HG02678 (cell line): ENCODE data around the gene MRNIP.

ENCODE experiments used
- ATAC-seq: cut with Tn5 transposase; IDR thresholded peaks from one replicate; pipeline ENCODE4 v1.9.1; 2021; ENCODE audit warnings: mild to moderate bottlenecking, moderate library complexity; ENCODE audit not compliant: unreplicated experiment

The MRNIP gene

DNA sequence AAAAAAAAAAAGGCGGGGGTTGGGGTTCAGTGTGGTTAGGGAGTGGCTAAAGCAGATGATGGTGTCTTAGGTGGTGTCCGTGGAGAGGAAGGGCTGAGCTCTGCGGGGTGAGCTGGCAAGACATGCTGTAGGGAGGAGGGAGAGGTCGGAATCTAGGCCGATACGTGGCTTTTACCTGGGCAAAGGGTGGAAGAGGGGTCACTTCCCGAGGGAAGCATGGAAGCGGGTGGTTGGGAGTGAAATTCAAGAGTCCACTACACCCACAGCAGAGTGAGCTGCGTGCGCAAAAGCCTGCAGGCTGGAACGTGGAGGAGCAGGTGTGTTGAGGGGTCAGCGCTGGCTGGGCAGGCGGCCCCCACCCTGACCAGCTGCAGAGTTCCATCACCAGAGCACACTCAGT, 31.3 kb upstream of the MRNIP start:
- no peak for ATAC-seq

DNA sequence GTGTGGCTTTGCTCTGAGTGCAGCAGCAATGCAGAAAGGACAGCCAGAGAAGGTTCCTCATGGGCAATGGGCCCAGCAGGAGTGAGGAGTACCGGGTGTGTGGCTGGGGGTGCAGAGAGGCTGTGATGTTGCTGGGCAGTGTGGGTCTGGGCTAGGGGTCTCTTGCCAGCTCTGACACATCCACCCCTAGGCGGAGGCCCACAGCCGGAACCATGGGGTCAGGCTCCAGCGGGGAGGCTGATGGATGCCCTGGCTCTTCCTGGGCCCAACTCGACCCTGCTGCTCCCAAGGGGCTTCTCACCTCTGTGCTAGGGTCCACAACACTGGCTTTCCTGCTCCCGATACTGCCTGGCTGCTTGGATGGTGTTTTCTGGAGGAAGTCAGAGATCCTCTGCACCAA, 29.2 kb upstream of the MRNIP start:
- ATAC-seq = no peak

DNA sequence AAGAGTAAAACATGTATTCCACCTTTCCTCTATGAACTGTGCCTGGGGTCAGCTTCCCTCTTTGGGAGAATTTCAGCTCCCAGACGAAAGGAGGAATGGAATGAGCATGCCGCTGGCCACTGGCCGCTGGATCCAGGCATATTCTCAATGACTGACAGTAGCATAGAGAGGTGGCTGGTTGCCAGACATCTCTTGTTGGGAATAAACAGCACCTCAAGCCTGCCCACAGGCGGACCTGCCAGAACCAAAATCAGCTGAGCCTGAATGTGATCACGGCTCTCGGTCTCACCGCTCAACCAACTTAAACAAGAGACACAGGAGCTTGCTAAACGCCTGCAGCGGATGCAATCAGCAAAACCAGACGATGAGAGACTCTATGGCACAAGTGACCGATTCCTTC, 28.5 kb upstream of the MRNIP start:
- no peak for ATAC-seq

DNA sequence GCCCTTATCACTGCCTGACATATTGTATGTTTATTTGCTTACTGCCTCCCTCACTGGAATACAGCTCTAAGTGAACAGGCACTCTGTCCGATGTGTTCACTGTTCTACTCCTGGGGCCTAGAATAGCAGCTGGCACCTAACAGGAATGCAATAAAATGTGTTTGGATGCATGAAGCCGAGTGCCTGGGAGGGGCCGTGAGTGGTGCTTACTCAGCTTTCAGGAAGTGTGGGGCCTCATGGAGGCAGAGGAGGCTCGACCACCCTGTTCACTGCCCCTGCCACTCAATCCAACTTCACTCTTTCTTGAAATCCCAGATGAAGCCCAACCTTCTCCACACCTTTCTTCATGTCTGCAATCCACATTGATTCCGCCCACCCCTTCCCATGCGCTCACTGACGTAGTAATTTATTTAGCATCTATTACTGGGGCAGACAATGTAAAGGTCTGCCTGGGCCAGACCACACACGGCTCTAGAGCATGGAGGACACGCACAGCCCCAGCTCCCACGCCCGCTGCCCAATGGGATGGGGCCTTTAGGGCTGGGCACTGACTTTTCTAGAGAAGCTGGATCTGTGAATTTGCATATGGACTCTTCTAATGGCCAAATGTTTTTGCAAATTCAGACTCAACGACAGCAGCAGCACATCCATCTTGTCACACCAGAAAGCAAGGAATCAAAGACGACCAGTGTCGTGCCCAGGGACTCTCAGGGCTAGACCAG, 27.7 kb upstream of the MRNIP start:
- ATAC-seq = no peak

DNA sequence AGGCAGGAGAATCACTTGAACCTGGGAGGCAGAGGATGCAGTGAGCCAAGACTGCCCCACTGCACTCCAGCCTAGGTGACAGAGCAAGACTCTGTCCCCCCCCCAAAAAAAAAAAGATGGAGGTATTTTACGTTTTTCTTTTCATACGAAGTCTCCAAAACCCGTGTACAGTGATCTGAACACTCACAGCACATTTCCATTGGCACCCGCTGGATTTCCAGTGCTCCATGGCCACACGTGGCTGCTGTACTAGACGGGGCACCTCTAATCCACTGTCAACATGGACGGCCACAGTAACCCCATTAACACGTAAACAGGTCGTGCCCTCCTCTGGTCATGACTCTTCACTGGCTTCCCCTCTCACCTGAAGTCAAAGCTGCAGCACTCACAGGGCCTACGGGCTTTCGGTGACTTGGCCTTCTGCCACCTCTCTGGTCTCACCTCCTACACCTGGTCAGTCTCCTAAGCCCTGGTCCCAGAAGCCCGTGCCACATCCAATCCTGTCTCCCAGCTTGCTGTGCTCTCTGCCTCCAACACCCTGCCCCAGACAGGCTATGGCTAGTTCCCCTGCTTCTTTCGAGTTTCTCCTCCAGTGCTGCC, 27.0 kb upstream of the MRNIP start:
- no peak for ATAC-seq

DNA sequence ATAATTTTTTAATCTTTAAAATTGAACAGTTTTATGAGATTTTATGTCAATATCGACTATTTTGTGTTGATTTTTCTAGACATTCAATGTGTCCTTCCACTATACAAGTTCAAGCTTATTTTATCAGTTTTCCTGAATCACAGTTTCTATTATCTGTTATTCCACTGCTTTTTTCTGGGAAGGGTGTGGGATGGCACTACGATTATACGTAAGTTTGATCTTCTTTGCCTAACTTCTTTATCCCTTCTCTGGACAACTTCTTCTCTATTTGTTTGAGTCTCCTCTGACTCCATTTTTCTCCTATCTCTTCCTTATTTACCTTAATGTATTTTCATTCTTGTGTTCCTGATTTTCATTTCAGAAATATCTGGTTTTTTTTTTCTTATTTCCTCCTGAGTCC, 24.5 kb upstream of the MRNIP start:
- no peak for ATAC-seq

DNA sequence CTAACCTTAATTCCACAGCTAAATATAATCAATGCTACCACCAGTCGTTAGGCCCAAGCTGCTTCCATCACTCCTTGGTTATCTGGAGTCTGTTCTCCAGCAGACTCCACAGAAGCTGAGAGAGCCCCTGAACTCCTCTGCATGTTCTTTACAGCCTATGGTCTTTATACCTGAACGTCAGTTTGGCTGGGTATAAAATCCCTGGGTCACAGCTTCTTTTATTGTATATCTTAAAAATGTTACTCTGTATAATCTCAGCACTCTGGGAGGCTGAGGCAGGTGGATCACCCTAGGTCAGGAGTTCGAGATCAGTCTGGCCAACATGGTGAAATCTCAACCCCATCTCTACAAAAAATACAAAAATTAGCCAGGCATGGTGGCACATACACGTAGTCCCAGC, 23.7 kb upstream of the MRNIP start:
- ATAC-seq = no peak

DNA sequence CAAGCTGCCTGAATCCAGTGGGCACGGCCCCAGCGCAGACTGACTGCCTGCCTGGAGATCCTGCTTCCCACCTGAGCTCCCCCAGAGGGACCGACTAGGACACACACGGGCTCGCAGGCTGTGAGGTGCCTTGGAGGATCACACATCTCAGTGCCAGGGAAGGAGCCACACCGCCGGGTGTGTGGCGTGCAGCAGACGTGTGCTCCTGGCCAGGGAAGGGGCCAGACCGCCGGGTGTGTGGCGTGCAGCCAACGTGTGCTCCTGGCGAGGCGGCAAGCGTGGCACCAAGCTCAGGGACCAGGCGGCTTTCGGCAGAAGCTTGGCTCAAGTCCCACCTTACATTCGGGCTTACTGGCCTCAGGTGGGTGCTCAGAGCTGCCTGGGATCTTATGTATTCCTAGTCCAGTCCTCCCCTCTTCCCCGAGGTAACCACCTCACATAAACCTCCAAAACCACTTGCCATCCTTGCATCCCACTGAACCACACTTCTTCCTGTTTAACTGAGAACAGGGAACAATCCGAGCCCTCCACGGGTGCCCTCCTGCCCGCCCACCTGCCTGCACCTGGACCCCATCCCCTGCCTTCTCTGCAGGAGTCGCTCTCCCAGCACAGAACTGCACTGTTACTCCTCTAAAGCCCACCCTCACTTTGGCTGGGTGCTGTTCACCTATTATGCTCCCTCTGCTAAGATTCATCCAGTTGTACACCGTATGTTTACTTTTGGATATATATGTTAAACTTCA, 22.4 kb upstream of the MRNIP start:
- ATAC-seq = no peak

DNA sequence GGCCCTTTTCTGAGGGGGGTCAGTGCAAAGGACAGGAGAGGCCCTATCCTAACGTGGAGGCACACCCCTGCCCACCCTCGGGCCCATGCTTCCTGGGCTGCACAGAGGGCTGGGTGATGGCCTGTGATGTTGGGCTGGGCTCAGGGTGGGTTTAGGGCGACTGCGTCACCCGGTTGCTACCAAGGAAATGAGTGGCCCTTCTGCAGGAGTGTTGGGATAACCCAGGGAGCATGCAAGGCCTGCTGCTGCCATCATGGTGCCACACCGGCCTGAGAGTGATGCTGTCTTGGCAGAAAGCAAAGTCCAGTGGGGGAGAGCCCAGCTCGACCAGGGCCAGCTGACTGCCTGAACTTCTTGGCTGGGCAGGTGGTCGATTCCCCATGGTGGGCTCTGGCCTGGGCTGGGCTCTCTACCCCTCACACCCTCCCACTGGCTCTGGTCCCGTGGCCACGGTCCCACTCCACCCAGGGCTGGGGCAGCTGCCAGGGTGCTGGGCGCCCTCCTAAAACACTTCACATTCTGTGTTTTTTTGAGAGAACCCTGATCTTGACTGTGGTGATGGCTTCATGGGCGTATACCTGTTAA, 21.5 kb upstream of the MRNIP start:
- no peak for ATAC-seq

DNA sequence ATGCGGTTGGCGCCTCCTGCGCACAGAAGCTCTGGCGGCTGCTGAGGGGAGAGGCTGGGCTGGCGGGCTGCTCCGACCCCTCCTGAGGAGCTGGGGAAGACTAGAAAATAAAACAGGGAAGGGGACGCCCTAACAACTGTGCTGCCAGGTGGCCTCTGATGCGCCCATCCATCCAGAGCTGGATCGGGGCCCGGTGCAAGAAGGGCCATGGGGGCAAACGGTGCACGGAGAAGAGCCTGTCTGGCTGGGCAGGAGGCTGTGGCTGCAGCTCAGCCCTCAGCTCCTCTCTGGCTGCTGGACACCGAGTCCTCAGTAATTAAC, 21.0 kb upstream of the MRNIP start:
- ATAC-seq = no peak

DNA sequence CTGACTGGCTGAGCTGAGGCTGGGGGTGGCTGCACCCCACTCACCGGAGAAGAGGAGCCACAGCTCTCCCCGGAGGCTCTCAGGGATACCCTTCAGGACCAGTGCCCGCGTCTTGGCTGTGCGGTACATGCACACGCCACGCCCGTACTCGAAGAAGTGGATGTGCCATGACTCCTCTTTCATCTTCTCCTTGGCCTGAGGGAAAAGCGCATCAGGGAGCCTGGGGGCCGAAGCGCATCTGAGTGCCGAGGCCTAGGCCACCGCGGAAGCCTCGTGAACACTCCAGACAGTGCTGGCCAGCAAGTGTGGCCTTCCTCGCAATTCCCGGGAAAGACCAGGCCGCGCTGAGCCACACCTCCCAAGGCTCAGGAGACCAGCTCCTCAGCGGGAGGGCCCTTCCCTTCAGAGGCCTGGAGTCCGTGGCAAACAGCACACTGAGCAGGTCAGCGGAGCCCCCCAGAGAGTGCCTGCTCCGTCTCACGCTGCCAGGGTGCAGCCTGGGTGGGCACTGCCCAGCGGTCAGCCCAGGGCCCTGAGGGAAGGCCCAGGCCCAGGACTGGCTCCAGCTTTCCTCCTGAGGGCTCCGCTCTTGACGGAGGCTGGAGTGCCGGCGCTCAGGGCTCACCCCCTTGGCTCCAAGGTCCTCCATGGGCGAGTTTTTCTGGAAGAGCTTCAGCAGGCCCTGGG, 20.5 kb upstream of the MRNIP start:
- no peak for ATAC-seq

DNA sequence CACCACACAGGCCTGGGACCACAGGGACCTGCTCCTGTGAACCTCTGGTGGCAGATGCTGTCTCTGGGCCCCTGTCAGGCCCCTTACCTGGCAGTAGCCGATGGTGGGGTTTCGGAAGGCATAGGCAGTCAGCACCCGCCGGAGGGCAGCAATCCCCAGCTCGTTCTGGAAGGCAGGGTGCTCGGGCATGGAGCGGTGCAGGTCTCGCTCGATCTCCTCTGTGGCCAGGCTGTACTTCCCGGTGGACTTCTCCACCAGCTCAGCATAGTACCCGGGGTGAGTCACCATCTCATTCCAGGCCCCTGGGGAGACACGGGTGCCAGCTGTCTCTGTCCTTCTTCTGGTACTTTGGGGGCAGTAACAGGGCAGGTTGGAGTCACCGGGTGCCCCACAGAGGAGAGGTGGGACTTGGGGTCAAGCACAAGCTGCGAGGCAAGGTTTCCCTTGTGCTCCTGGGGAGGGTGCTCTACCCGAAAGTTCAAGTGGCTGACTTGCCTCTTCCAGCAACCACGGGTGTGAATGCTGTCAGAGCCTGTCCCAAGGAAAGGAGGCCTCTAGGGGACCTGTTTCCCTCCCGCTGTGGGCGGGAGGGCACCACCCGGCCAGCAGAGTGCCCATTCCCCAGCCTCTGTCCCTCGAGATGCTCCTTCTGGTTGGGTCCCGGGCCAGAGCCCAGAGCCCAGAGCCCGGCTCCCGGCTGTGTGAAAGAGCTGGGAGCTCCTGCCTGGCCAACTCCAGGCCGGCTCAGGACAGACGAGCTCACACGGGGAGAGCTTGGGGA, 19.8 kb upstream of the MRNIP start:
- ATAC-seq = no peak

DNA sequence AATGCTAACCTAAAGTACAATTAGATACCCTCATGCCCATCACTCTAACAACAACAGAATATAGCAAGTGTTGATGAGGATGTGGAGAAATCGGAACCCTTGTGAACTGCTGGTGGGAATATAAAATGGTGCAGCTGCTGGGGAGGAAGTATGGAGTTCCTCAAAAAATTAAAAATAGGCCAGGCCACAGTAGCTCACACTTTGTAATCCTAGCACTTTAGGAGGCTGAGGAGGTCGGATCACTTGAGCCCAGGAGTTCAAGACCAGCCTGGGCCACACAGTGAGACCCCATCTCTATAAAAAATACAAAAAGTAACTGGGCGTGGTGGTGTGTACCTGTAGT, 18.0 kb upstream of the MRNIP start:
- no peak for ATAC-seq

DNA sequence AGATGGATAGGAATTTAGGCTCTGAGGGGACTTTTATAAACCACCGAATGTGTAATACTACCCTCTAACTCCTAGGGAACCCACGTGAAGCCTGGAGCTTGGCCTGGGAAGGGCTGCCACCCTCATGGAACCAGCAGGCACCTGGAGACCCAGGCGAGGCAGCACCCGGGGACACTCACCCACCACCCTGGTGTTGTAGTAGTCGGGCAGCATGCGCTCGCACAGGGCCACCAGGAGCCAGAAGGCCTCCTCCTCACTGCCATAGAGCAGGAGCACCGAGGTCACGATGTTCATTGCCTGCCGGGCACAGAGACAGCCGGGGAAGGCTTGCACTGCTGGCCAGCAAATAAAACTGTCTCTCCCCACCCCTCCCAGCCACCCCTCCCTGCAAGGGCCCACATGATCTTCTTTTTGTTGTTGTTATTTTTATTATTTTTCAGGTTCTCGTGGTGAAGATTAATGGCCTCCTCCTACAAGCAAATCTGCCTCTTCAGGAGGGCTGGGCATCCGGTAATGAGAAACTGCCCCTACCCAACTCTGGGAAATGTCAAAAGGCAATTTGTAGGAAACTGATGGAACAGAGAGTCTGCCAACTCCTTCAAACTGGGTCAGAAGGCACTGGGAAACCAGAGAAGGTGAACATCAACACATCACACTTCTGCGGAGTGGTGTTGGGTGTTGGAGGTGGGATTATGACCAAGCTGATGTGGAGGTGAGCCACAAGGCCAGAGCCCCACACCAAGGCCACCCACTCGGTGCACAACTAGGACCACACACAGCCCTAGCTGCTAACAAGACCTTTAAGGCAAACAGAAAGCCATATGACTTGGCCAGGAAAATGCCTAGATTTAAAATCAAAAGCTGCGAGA, 17.4 kb upstream of the MRNIP start:
- no peak for ATAC-seq

DNA sequence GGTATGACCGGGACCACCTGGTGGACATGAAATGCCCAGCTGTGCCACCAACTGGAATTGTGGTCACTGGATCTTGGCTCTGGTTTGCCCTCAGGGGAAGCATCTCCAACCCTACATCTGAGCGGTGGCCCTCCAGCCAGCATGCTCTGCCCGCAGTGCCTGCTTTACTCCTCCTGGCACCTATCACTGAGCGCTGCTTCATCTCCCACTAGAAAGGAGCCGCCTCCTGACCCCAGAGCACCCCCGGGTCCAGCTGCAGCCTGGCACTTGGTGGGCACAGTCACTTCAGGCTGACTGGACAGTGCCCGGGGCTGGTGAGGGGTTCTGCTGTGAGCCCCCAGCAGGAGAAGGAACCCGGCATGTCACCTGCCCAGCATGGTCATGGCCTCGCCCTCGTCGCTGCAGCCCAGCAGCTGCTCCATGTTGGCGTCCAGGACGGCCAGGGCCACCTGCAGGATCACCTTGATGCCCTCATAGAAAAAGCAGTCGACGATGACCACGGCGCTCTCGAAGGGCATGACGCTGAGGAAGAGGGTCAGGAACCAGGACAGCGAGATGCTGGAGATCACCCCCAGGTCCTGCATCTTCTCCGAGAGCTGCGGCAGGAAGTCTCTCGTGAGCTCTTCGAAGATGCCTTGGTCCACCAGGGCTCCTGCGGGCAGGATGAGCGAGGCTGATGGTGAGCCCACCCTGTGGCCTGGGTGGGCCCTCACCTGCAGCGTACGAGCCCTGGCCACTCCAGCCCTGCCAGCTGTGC, 16.1 kb upstream of the MRNIP start:
- ATAC-seq = no peak

DNA sequence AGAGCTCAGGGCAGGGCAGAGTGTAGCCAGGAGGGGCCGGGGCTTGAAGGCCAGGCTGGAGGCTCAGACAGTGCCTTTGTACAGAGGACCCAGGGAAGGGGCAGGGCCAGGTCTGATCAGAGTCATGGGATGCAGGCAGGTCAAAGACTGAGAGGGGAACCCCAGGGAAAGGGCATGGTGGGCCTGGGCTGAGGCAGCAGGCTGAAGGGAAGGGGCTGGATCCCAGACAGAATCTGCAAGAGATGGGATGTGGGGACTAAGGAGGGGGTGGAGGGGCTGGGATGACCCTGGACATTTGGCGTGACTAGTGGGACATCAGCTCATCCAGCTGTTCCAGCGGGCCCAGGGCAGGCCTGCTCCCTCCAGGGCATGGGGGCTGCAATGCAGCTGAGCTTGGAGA, 15.5 kb upstream of the MRNIP start:
- no peak for ATAC-seq

DNA sequence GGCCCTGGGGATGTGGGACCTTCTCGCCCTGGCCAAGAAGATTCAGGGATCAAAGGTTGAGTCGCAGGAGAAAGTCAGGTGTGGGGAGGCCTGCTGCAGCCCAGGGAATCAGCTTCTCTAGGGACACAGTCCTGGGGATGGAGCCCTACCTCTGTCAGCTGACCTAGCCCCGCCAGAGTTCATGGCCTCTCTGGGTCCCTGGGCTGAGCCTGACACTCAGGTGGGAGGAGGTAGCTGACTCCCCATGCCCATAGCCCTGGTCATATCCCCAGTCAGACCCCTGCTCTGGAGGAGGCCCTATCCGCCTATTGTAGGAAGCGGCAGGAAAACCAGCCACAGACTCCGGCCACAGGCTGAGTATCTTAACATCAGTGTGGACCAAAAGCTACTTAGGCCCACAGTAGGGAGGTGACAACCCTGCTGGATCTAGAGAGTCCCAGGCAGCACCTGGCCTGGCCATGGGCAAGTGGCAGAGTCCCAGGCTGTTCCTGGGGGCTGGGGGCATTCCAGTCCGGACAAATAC, 15.0 kb upstream of the MRNIP start:
- ATAC-seq = no peak

DNA sequence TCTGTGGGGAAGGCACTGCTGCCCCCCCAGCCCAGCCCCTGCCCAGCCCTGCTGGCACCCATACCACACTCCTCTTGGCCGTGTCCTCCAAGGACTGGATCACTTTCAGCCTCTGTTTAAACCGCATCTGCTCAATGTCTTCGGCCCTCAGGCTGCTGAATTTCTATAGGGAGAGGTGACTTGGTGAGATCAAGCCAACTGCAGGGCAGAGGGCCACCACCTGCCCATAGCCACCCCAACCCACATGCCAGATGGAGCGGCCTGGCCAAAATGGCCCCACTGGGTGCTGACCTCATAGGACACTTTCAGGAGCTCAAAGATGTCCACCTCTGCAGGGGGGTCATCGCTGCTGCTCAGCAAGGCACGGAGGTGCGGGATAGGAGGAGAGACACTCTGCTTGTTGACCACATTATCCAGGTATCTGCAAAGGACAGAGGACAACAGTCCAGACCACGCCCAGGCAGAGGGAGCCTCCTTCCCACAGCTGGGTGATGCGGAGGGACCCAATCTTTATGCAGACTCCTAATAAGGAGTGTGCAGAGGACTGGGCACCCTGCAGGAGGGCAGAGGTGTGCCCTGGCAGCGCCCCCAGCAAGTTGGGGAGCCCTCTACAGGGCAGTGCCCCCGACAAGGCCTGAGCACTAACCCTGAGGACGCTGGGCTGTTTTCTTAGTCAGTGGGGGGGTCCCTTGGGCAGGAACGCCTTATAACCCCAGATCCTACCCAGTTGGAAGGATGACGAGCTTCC, 14.4 kb upstream of the MRNIP start:
- no peak for ATAC-seq
